T-helper 22 cell (primary cell): ENCODE data around the gene MFSD1.

ENCODE experiments used
- DNase-seq: peaks from one replicate; pipeline ENCODE4 v3.0.0-alpha.2; 2020; ENCODE audit warnings: low read depth

The MFSD1 gene

GRCh38 chr3:158810823-158811724, 9.2 kb downstream of the MFSD1 start:
- DNase-seq: no peak

GRCh38 chr3:158819282-158819681, 17.4 kb downstream of the MFSD1 start:
- no peak for DNase-seq

- no peak for DNase-seq
Measured at GRCh38 chr3:158820521-158820920, 18.7 kb downstream of the MFSD1 start.

GRCh38 chr3:158821847-158822246, 20.0 kb downstream of the MFSD1 start:
- DNase-seq: no peak

- DNase-seq: no peak
Measured at GRCh38 chr3:158823426-158823825, 21.6 kb downstream of the MFSD1 start.

GRCh38 chr3:158827773-158828172, 25.9 kb downstream of the MFSD1 start:
- no peak for DNase-seq

GRCh38 chr3:158830391-158830790, 28.5 kb downstream of the MFSD1 start:
- DNase-seq: no peak

GRCh38 chr3:158831861-158832260, 30.0 kb downstream of the MFSD1 start:
- DNase-seq: no peak

GRCh38 chr3:158835631-158836030, 33.8 kb downstream of the MFSD1 start:
- DNase-seq: no peak

GRCh38 chr3:158836312-158836711, 34.5 kb downstream of the MFSD1 start:
- no peak for DNase-seq

GRCh38 chr3:158837240-158837639, 35.4 kb downstream of the MFSD1 start:
- no peak for DNase-seq

- no peak for DNase-seq
Measured at GRCh38 chr3:158839966-158840365, 38.1 kb downstream of the MFSD1 start.

GRCh38 chr3:158841387-158841786, 39.5 kb downstream of the MFSD1 start:
- no peak for DNase-seq

- DNase-seq: no peak
Measured at GRCh38 chr3:158842976-158843375, 41.1 kb downstream of the MFSD1 start.

GRCh38 chr3:158845765-158846350, 44.0 kb downstream of the MFSD1 start:
- no peak for DNase-seq

- no peak for DNase-seq
Measured at GRCh38 chr3:158846803-158847451, 45.1 kb downstream of the MFSD1 start.

- no peak for DNase-seq
Measured at GRCh38 chr3:158847452-158847821, 45.6 kb downstream of the MFSD1 start.

GRCh38 chr3:158847885-158848284, 46.0 kb downstream of the MFSD1 start:
- DNase-seq: no peak

GRCh38 chr3:158849757-158850156, 47.9 kb downstream of the MFSD1 start:
- DNase-seq: no peak

GRCh38 chr3:158859362-158859761, 57.5 kb downstream of the MFSD1 start:
- no peak for DNase-seq

- no peak for DNase-seq
Measured at GRCh38 chr3:158863247-158863646, 61.4 kb downstream of the MFSD1 start.

GRCh38 chr3:158864492-158864891, 62.6 kb downstream of the MFSD1 start:
- no peak for DNase-seq

GRCh38 chr3:158875700-158876099, 73.8 kb downstream of the MFSD1 start:
- DNase-seq: no peak
